Endothelial cell of umbilical vein (primary cell): ENCODE results near the gene RBM26. TPM values are rescaled to one million over a fixed set of nuclear protein-coding genes. Genes with fewer than 3 reads are reported as not detected.

Experiments used
- BruUV-seq: library from RNA; stranded (reverse); fragments of 400-500 nt; replicated peaks from 2 replicates; lab custom pipeline; 2021; lab: Mats Ljungman, UMichigan
- CTCF ChIA-PET: fragments of 300-600, 350-600 bp; sonication (Branson Sonifier 250); formaldehyde crosslinking; loops from one replicate; lab custom pipeline; 2021; ENCODE audit warnings: antibody characterized with exemption, inconsistent platforms; lab: Charles Lee
- POLR2A ChIA-PET: fragments of 300-600, 350-600 bp; sonication (Branson Sonifier 250); formaldehyde crosslinking; loops from one replicate; lab custom pipeline; 2021; ENCODE audit warnings: antibody characterized with exemption, inconsistent platforms; lab: Charles Lee
- DNase-seq: peaks from one replicate; pipeline ENCODE4 v3.0.0-alpha.2; 2011; ENCODE audit warnings: low read depth, low spot score
- FAIRE-seq: peaks from 2 replicates; lab custom pipeline; 2011; peaks lifted over from hg19 to GRCh38; lab: Jason Lieb, UNC
- H2AFZ ChIP-seq: 2 replicates; pipeline ENCODE4 v1.6.0; 2012; ENCODE audit warnings: low read depth, low read length, control low read depth, inconsistent platforms
- H3K27ac ChIP-seq: 2 replicates; pipeline ENCODE4 v1.5.1; 2011; ENCODE audit warnings: low read depth, mild to moderate bottlenecking, control low read depth, low read length, moderate library complexity; ENCODE audit not compliant: insufficient read depth
- H3K27me3 ChIP-seq, 2 experiments: 2 replicates each; pipeline versions ENCODE4 v1.6.0 to v1.6.1; 2011; ENCODE audit warnings: low read length in 2 of 2, mixed read lengths in 1 of 2; ENCODE audit not compliant: control insufficient read depth in 2 of 2, insufficient read depth in 2 of 2
- H3K36me3 ChIP-seq, 2 experiments: 2 replicates in 1 of 2; 3 replicates in 1 of 2; pipeline ENCODE4 v1.5.1; 2011; ENCODE audit warnings: low read length in 2 of 2, mild to moderate bottlenecking in 1 of 2, moderate library complexity in 1 of 2; ENCODE audit not compliant: control insufficient read depth in 2 of 2, insufficient read depth in 2 of 2; ENCODE audit errors: extremely low read depth in 1 of 2
- H3K4me1 ChIP-seq: 3 replicates; pipeline ENCODE4 v1.5.1; 2011; ENCODE audit warnings: mild to moderate bottlenecking, low read length; ENCODE audit not compliant: control insufficient read depth, insufficient read depth; ENCODE audit errors: extremely low read depth
- H3K4me2 ChIP-seq: 2 replicates; pipeline ENCODE4 v1.6.1; 2011; ENCODE audit warnings: low read length, control low read depth, mixed read lengths; ENCODE audit not compliant: insufficient read depth
- H3K4me3 ChIP-seq, 3 experiments: fragments of 200-600 bp in 1 of 3; sonication (generic), shearing (Covaris generic) in 1 of 3; replicated peaks in 1 of 3; 2 replicates each; pipeline ENCODE4 v1.5.1; 2011 to 2016; ENCODE audit warnings: control low read depth in 3 of 3, low read length in 3 of 3, mild to moderate bottlenecking in 2 of 3, inconsistent platforms in 1 of 3, low read depth in 1 of 3, moderate library complexity in 1 of 3; ENCODE audit not compliant: insufficient read depth in 1 of 3
- H3K79me2 ChIP-seq: 2 replicates; pipeline ENCODE4 v1.6.0; 2012; ENCODE audit warnings: low read length, inconsistent platforms; ENCODE audit not compliant: control insufficient read depth, insufficient read depth
- H3K9ac ChIP-seq: replicated peaks from 2 replicates; pipeline ENCODE3; 2011; ENCODE audit warnings: low read length, control low read depth; ENCODE audit not compliant: insufficient read depth; ENCODE audit errors: extremely low read depth
- H3K9me1 ChIP-seq: replicated peaks from 3 replicates; pipeline ENCODE4 v1.6.0; 2011; ENCODE audit warnings: mild to moderate bottlenecking, low read length; ENCODE audit not compliant: control insufficient read depth, insufficient read depth; ENCODE audit errors: extremely low read depth
- H3K9me3 ChIP-seq: replicated peaks from 2 replicates; pipeline ENCODE4 v1.5.1; 2012; ENCODE audit warnings: low read length, inconsistent platforms; ENCODE audit not compliant: control insufficient read depth, insufficient read depth
- H4K20me1 ChIP-seq: replicated peaks from 2 replicates; pipeline ENCODE3; 2011; ENCODE audit warnings: mild to moderate bottlenecking, low read length; ENCODE audit not compliant: control insufficient read depth, insufficient read depth; ENCODE audit errors: extremely low read depth
- EZH2 ChIP-seq: IDR thresholded peaks from 2 replicates; pipeline ENCODE4 v1.6.1; 2012; ENCODE audit warnings: borderline replicate concordance, low read depth, mild to moderate bottlenecking, moderate library complexity, low read length, inconsistent platforms; ENCODE audit not compliant: severe bottlenecking
- FOS ChIP-seq: IDR thresholded peaks from 2 replicates; pipeline ENCODE4 v1.6.1; 2011; ENCODE audit warnings: mild to moderate bottlenecking, low read length, moderate library complexity, borderline replicate concordance; ENCODE audit not compliant: insufficient read depth
- GATA2 ChIP-seq: IDR thresholded peaks from 2 replicates; pipeline ENCODE4 v1.7.0; 2011; ENCODE audit warnings: low read depth, mild to moderate bottlenecking, moderate library complexity, mixed read lengths, low read length; ENCODE audit not compliant: insufficient read length, insufficient read depth
- JUN ChIP-seq: IDR thresholded peaks from 2 replicates; pipeline ENCODE4 v1.6.1; 2011; ENCODE audit warnings: borderline replicate concordance, low read depth; ENCODE audit not compliant: insufficient read length, insufficient read depth
- MAX ChIP-seq: IDR thresholded peaks from 2 replicates; pipeline ENCODE4 v1.6.1; 2011; ENCODE audit not compliant: insufficient read depth, insufficient read length
- MYC ChIP-seq: IDR thresholded peaks from one replicate; pipeline ENCODE4 v1.6.1; 2011; ENCODE audit warnings: mild to moderate bottlenecking, low read depth, low read length
- POLR2A ChIP-seq: IDR thresholded peaks from 2 replicates; pipeline ENCODE4 v1.6.1; 2012; ENCODE audit warnings: low read depth, mild to moderate bottlenecking, control low read depth, low read length
- POLR2AphosphoS5 ChIP-seq: IDR thresholded peaks from 2 replicates; pipeline ENCODE4 v1.6.1; 2012; ENCODE audit warnings: low read depth, mild to moderate bottlenecking, control low read depth, low read length, moderate library complexity; ENCODE audit not compliant: insufficient read depth
- dilution Hi-C: fragments of 300-500 bp; cut with MboI; formaldehyde crosslinking; loops from one replicate; pipeline ENCODE4 v1.15.0; 2019; ENCODE audit warnings: low sequenced_read_pairs; ENCODE audit not compliant: extremely low pct_ligation_motif_present
- intact Hi-C: fragments of 100-400 bp; cut with micrococcal nuclease; formaldehyde crosslinking; loops from one replicate; pipeline ENCODE4 v1.10.0; 2022
- polyA plus RNA-seq, 4 experiments: library from polyadenylated mRNA; depleted of rRNA in 3 of 4; stranded (reverse) in 3 of 4; unstranded in 1 of 4; fragments of >200 nt; gene quantifications; 2 replicates each; pipeline versions ENCODE4 v1.2.1 to v1.2.3, GENCODE V29; 2011 to 2012; ENCODE audit warnings: missing spikeins in 1 of 4
- total RNA-seq: library from RNA; stranded (reverse); gene quantifications from 2 replicates; pipeline ENCODE4 v1.2.3, GENCODE V29; 2021
- TF ChIP-seq, protein P1 (sequence below), 2 donors: IDR thresholded peaks; 1 replicate in 1 of 2; 2 replicates in 1 of 2; pipeline ENCODE4 v1.5.1; 2011; ENCODE audit warnings: low read length in 2 of 2, mild to moderate bottlenecking in 2 of 2, moderate library complexity in 2 of 2, control low read depth in 1 of 2, inconsistent platforms in 1 of 2, low read depth in 1 of 2; ENCODE audit not compliant: insufficient read depth in 1 of 2; ENCODE audit errors: extremely low read depth in 1 of 2

RBM26 gene
- total and polyA plus RNA-seq, 2 donors (not counting 3 experiments of a cell fraction or from before 2014, with no cell fraction given), result 14.8 to 54.3 TPM

- ChIA-PET POLR2A (no interaction called here), CTCF (no interaction called here)
- Histone ChIP-seq H3K79me2 (no peaks in the 10 kb centered on the region), H3K4me1 (peaks cover 2% of the 10 kb centered on the region), H3K36me3 (no peaks in the 10 kb centered on the region), H3K9me3 (no peaks in the 10 kb centered on the region), H3K9ac (no peak overlapping the region), H3K4me2 (no peak overlapping the region), H3K4me3 (no peak overlapping the region), H3K9me1 (no peaks in the 10 kb centered on the region), H3K27me3 (peaks cover 2 to 6% of the 10 kb centered on the region in 2 experiments), H2AFZ (no peak overlapping the region), H3K27ac (no peak overlapping the region), H4K20me1 (no peaks in the 10 kb centered on the region)
- peak; percentile 22 for DNase-seq
- dilution Hi-C loops (no loop called here), intact Hi-C loops (no loop called here)
- no TSS peak for BruUV-seq
- TF ChIP-seq FOS, result peak; percentile 32
- no peak for TF ChIP-seq MYC
- no peak for FAIRE-seq
Observed at GRCh38 chr13:79295906-79296706, 109.9 kb downstream of the RBM26 start.

GRCh38 chr13:79290595-79291244, 115.3 kb downstream of the RBM26 start:
- Histone ChIP-seq H3K9me3 (no peaks in the 10 kb centered on the region), H3K79me2 (no peaks in the 10 kb centered on the region), H2AFZ (no peak overlapping the region), H3K4me2 (no peak overlapping the region), H3K36me3 (no peaks in the 10 kb centered on the region), H3K27ac (no peak overlapping the region), H3K4me1 (no peaks in the 10 kb centered on the region), H3K9ac (no peak overlapping the region), H3K4me3 (no peak overlapping the region), H3K9me1 (no peaks in the 10 kb centered on the region), H3K27me3 (peaks cover 0 to 1% of the 10 kb centered on the region in 2 experiments), H4K20me1 (no peaks in the 10 kb centered on the region)
- no TSS peak for BruUV-seq
- DNase-seq (no peak), FAIRE-seq (no peak)
- TF ChIP-seq FOS, result no peak
- TF ChIP-seq MAX, result no peak
- TF ChIP-seq MYC, result no peak
- TF ChIP-seq EZH2, result no peak
- TF ChIP-seq POLR2AphosphoS5, result no peak
- TF ChIP-seq, protein P1, sequence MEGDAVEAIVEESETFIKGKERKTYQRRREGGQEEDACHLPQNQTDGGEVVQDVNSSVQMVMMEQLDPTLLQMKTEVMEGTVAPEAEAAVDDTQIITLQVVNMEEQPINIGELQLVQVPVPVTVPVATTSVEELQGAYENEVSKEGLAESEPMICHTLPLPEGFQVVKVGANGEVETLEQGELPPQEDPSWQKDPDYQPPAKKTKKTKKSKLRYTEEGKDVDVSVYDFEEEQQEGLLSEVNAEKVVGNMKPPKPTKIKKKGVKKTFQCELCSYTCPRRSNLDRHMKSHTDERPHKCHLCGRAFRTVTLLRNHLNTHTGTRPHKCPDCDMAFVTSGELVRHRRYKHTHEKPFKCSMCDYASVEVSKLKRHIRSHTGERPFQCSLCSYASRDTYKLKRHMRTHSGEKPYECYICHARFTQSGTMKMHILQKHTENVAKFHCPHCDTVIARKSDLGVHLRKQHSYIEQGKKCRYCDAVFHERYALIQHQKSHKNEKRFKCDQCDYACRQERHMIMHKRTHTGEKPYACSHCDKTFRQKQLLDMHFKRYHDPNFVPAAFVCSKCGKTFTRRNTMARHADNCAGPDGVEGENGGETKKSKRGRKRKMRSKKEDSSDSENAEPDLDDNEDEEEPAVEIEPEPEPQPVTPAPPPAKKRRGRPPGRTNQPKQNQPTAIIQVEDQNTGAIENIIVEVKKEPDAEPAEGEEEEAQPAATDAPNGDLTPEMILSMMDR (IDR thresholded peaks at IDR 0.05; ENCODE audit: extremely low read depth in 1 of 2, insufficient read depth in 1 of 2, low read depth in 1 of 2, low read length in 2 of 2), result no peak
- TF ChIP-seq JUN, result no peak
- no peak for TF ChIP-seq POLR2A
- no peak for TF ChIP-seq GATA2
- ChIA-PET POLR2A (no interaction called here), CTCF (no interaction called here)
- intact Hi-C loops (no loop called here), dilution Hi-C loops (no loop called here)
